Dedifferentiated amniotic fluid mesenchymal stem cell (primary cell): ENCODE data around the gene LRRC28.
A peak's percentile ranks its signal among the peaks of the same experiment; 100 is the strongest.

Experiments
- DNase-seq: peaks from one replicate; pipeline ENCODE4 v3.0.0-alpha.2; 2016; ENCODE audit errors: extremely low spot score

Gene LRRC28

GRCh38 chr15:99249270-99249841 lies 1.9 kb upstream of the LRRC28 start, which contains the start of gene TTC23:
Gene TTC23 (minus strand): TSS chr15:99249581. CDS start chr15:99228712, 20,869 bp downstream.
- peak; percentile 90 for DNase-seq

GRCh38 chr15:99250001-99250400 lies 1.3 kb upstream of the LRRC28 start:
- DNase-seq: no peak

- peak; percentile 15 for DNase-seq
Measured at GRCh38 chr15:99250494-99250856, 806 bp upstream of the LRRC28 start.

GRCh38 chr15:99252326-99252725 lies 1.0 kb downstream of the LRRC28 start:
- DNase-seq: no peak

GRCh38 chr15:99253381-99254090 lies 2.3 kb downstream of the LRRC28 start:
- DNase-seq: no peak

- no peak for DNase-seq
Measured at GRCh38 chr15:99257107-99257750, 5.9 kb downstream of the LRRC28 start.

- DNase-seq: no peak
Measured at GRCh38 chr15:99264125-99264524, 12.8 kb downstream of the LRRC28 start.

- no peak for DNase-seq
Measured at GRCh38 chr15:99265541-99266070, 14.3 kb downstream of the LRRC28 start.

GRCh38 chr15:99267957-99268356 lies 16.7 kb downstream of the LRRC28 start:
- DNase-seq: no peak

- no peak for DNase-seq
Measured at GRCh38 chr15:99268431-99268830, 17.1 kb downstream of the LRRC28 start.

- no peak for DNase-seq
Measured at GRCh38 chr15:99273801-99274200, 22.5 kb downstream of the LRRC28 start.

- DNase-seq: no peak
Measured at GRCh38 chr15:99275061-99275460, 23.8 kb downstream of the LRRC28 start.

- no peak for DNase-seq
Measured at GRCh38 chr15:99275525-99276128, 24.3 kb downstream of the LRRC28 start.

GRCh38 chr15:99279290-99279689 lies 28.0 kb downstream of the LRRC28 start:
- DNase-seq: no peak

GRCh38 chr15:99279827-99280226 lies 28.5 kb downstream of the LRRC28 start:
- DNase-seq: no peak

- no peak for DNase-seq
Measured at GRCh38 chr15:99282121-99282520, 30.8 kb downstream of the LRRC28 start.

- DNase-seq: no peak
Measured at GRCh38 chr15:99282586-99282985, 31.3 kb downstream of the LRRC28 start.

- DNase-seq: no peak
Measured at GRCh38 chr15:99283717-99284116, 32.4 kb downstream of the LRRC28 start.

- no peak for DNase-seq
Measured at GRCh38 chr15:99291643-99292042, 40.4 kb downstream of the LRRC28 start.

- no peak for DNase-seq
Measured at GRCh38 chr15:99295840-99296239, 44.6 kb downstream of the LRRC28 start.

- DNase-seq: no peak
Measured at GRCh38 chr15:99296386-99296785, 45.1 kb downstream of the LRRC28 start.

GRCh38 chr15:99303907-99304306 lies 52.6 kb downstream of the LRRC28 start:
- DNase-seq: no peak
